HFFc6 (cell line): Measurements from ENCODE around the gene CASP4. TPM values are rescaled to one million over a fixed set of nuclear protein-coding genes. Genes with fewer than 3 reads are reported as not detected.
"Not testable (repeated sequence)": the region's sequence is repeated elsewhere in the genome, so short reads cannot be mapped to it uniquely, and the experiment has no call there.

Experiments
- DNase-seq: peaks from one replicate; pipeline ENCODE4 v3.0.0-alpha.2; 2018
- H3K27ac Mint-ChIP-seq: 2 replicates; pipeline ENCODE4 v1.8.0; 2020; ENCODE audit warnings: mild to moderate bottlenecking, mixed read lengths
- H3K27me3 Mint-ChIP-seq: 2 replicates; pipeline ENCODE4 v1.8.0; 2021; ENCODE audit warnings: mild to moderate bottlenecking, moderate library complexity, mixed read lengths; ENCODE audit not compliant: insufficient read depth
- H3K36me3 Mint-ChIP-seq: 2 replicates; pipeline ENCODE4 v1.8.0; 2021; ENCODE audit warnings: low read depth, mixed read lengths
- H3K4me1 Mint-ChIP-seq: 2 replicates; pipeline ENCODE4 v1.8.0; 2020; ENCODE audit warnings: low read depth, mixed read lengths
- H3K4me3 Mint-ChIP-seq: 2 replicates; pipeline ENCODE4 v1.8.0; 2020; ENCODE audit warnings: mild to moderate bottlenecking, moderate library complexity, mixed read lengths
- H3K9me3 Mint-ChIP-seq: 2 replicates; pipeline ENCODE4 v1.8.0; 2020; ENCODE audit warnings: mild to moderate bottlenecking, mixed read lengths
- total RNA-seq, 6 experiments: library from RNA; stranded (reverse); fragmentation: NEBNext Ultra II Directional; extraction: Animal tissue kit (Norgen Biotek cat#: 25700); gene quantifications; 2 replicates in 1 of 6; 3 replicates in 5 of 6; pipeline ENCODE4 v1.2.3, GENCODE V29; 2021
- TF ChIP-seq, protein P1 (sequence below): fragments of 200-600 bp; sonication (generic); IDR thresholded peaks from 2 replicates; pipeline ENCODE4 v1.5.0; 2021; ENCODE audit warnings: antibody characterized with exemption, mild to moderate bottlenecking

Gene CASP4
- total RNA-seq, 6 experiments from 2014 or later = 52.7 to 71.6 (median 60.8) TPM

DNA sequence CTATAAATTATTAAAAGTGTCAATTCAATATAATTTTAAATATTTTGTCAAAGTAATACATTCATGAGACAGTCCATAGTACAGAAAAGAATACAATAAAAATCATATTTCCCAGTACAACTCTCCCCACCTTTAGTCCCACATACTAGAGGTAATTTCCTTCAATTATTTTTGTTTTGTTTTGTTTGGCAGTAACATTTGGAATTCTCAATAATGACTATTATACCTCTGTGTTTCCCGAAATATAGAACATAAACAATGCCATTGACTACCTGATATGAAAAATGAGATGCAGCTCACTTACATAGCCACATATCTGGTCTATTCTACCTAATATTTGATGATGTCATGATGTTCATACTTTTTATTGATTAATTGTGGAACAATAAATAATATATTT is 24.4 kb upstream of the CASP4 start:
- no peaks in the 10 kb centered on the region for H3K36me3 Mint-ChIP-seq
- H3K4me3 Mint-ChIP-seq = no peak overlapping the region
- peaks cover 10% of the 10 kb centered on the region for H3K9me3 Mint-ChIP-seq
- DNase-seq = no peak
- TF ChIP-seq, protein P1, sequence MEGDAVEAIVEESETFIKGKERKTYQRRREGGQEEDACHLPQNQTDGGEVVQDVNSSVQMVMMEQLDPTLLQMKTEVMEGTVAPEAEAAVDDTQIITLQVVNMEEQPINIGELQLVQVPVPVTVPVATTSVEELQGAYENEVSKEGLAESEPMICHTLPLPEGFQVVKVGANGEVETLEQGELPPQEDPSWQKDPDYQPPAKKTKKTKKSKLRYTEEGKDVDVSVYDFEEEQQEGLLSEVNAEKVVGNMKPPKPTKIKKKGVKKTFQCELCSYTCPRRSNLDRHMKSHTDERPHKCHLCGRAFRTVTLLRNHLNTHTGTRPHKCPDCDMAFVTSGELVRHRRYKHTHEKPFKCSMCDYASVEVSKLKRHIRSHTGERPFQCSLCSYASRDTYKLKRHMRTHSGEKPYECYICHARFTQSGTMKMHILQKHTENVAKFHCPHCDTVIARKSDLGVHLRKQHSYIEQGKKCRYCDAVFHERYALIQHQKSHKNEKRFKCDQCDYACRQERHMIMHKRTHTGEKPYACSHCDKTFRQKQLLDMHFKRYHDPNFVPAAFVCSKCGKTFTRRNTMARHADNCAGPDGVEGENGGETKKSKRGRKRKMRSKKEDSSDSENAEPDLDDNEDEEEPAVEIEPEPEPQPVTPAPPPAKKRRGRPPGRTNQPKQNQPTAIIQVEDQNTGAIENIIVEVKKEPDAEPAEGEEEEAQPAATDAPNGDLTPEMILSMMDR = no peak
- H3K27ac Mint-ChIP-seq = no peak overlapping the region
- H3K27me3 Mint-ChIP-seq = no peaks in the 10 kb centered on the region
- no peaks in the 10 kb centered on the region for H3K4me1 Mint-ChIP-seq

DNA sequence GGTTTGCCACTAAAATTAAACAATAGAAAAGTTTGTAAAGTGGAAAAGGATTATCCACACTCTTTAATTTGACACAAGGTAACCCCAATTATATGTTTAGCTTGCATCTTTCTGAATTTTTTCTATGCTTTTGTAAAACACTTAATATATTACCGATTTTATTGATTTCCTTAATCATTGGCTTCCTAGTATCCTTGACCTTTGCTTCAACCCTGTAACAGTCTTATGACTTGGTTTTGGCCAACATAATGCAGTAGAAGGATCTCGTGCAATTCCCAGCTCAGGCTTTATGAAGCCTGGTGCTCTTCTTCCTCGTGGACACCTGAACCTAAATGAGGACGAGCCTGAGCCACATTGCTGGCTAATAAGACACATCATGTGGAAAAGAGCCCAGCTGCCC is 23.6 kb upstream of the CASP4 start:
- peaks cover 10% of the 10 kb centered on the region for H3K9me3 Mint-ChIP-seq
- H3K4me1 Mint-ChIP-seq = no peaks in the 10 kb centered on the region
- TF ChIP-seq, protein P1 = no peak
- no peak overlapping the region for H3K27ac Mint-ChIP-seq
- H3K4me3 Mint-ChIP-seq = no peak overlapping the region
- H3K36me3 Mint-ChIP-seq = no peaks in the 10 kb centered on the region
- H3K27me3 Mint-ChIP-seq = no peaks in the 10 kb centered on the region
- DNase-seq = no peak

DNA sequence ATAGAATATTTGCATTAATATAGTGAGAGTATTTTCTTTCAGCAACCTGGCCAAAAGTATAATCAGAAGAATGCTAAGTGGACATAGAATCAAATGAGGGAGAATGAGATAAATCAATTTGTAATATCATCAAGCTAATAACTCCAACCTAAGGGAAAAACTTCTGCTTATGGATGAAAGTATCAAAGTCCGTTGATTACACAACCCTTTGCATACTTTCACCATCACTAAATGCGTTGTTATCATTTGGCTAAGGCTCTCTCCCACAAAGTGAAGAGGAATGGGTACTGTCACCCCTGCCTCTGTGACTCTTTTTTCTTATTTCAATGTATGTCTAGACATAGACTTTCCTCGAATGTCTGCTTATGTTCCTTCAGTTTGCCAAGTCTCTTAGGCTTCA is 16.4 kb upstream of the CASP4 start:
- Mint-ChIP-seq H3K36me3 (no peaks in the 10 kb centered on the region), H3K4me1 (peaks cover 6% of the 10 kb centered on the region; the same call in 1 of the 2 replicates), H3K27ac (no peak overlapping the region), H3K9me3 (peaks cover 10% of the 10 kb centered on the region), H3K27me3 (no peaks in the 10 kb centered on the region; the same call in 1 of the 2 replicates), H3K4me3 (no peak overlapping the region)
- TF ChIP-seq, protein P1 = no peak
- DNase-seq = no peak

DNA sequence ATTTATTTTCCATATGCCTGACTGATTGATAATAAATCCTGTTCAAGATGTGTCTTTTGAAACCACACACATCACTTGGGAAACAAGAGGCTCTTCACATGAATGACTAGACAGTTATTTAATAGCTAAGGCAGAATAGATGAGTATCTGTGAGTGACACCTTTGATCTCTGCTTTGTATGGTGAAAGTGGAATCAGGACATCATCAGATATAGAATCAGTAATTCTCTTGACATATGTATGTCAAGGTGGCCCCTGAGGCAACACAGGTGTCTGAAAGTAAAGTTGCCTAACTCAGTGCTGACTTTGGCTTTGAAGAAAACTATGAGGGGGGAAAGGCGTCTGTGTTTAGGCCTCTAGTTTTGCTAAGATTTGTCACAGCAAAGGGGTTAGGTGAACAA is 11.5 kb upstream of the CASP4 start:
- Mint-ChIP-seq H3K27me3 (no peaks in the 10 kb centered on the region; the same call in 1 of the 2 replicates), H3K4me3 (no peak overlapping the region), H3K9me3 (peaks cover 3% of the 10 kb centered on the region; the same call in 1 of the 2 replicates), H3K4me1 (peaks cover 6% of the 10 kb centered on the region; the same call in 1 of the 2 replicates), H3K36me3 (peaks cover 2% of the 10 kb centered on the region; the same call in 1 of the 2 replicates), H3K27ac (no peak overlapping the region)
- TF ChIP-seq, protein P1 = no peak
- no peak for DNase-seq

DNA sequence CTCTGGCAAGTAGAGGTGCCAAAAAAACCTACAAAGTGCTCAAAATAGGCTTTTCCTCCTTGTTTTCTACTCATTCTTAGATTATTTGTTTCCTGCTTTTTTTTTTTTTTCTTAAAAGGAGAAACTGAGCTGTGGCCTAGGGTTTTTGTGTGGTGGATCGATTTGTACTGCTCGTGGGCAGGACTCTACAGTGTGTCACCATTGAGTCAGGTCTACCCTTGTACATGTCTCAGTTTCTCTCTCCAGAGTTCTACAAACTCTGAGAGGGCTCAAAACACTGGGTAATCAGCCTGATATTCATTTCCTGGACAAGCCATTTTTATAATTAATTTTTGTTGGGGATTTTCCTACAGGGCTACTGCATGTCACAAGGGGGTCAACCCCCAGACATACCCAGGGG is 5.2 kb upstream of the CASP4 start:
- no peak overlapping the region for H3K4me3 Mint-ChIP-seq
- H3K36me3 Mint-ChIP-seq = peaks cover 36% of the 10 kb centered on the region
- TF ChIP-seq, protein P1 = no peak
- H3K27ac Mint-ChIP-seq = no peak overlapping the region
- H3K27me3 Mint-ChIP-seq = no peaks in the 10 kb centered on the region
- peaks cover 19% of the 10 kb centered on the region for H3K4me1 Mint-ChIP-seq
- peaks cover 41% of the 10 kb centered on the region for H3K9me3 Mint-ChIP-seq
- DNase-seq = no peak

DNA sequence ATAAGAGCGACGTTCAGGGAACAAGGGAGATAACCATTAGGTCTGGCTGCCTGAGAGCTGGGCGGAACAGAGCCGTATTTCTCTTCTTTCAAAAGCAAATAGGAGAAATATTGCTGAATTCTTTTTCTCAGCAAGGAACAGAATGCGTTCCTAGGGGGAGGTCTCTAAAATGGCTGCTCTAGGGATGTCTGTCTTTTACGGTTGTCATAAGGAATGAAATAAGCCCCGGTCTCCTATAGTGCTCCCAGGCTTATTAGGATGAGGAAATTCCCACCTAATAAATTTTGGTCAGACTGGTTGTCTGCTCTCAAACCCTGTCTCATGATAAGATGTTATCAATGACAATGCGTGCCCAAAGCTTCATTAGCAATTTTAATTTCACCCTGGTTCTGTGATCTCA is 4.5 kb upstream of the CASP4 start:
- H3K27me3 Mint-ChIP-seq, H3K27ac Mint-ChIP-seq, DNase-seq, H3K4me3 Mint-ChIP-seq: not testable (repeated sequence)
- H3K9me3 Mint-ChIP-seq = peaks cover 41% of the 10 kb centered on the region
- peaks cover 20% of the 10 kb centered on the region for H3K4me1 Mint-ChIP-seq
- H3K36me3 Mint-ChIP-seq = peaks cover 36% of the 10 kb centered on the region
